Measurements from ENCODE around the gene ROR2. TPM values are rescaled to one million over a fixed set of nuclear protein-coding genes. Genes with fewer than 3 reads are reported as not detected.

Gene ROR2
- total and polyA plus RNA-seq, 2 of the 13 experiments (the other 11 are each of a cell fraction or from before 2014, with no cell fraction given), result not detected

DNA sequence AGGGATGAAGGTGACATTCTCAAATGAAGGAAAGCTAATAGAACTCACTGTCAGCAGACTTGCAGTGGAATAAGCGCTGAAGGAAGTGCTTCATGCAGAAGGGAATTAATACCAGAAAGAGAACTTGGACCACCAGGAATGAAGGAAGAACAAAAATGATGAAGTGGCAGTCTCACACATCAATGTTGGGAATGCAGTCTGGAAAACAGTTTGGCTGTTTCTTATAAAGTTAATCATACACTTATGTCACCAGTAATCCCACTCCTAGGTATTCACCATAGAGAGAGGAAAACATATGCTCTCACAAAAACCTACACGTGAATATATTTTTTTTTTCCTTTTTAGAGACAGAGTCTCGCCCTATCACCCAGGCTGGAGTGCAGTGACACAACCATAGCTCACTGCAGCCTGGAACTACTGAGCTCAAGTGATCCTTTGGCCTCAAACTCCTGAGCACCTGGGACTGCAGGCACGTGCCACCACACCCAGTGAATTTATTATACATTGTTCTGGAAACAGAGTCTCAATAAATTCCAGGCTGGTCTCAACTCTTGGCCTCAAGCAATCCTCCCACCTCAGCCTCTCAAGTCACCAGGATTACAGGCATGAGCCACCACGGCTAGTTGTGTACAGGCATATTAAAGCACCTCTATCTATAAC, 81.2 kb downstream of the ROR2 start:
- Histone ChIP-seq H3K4me3 (replicated peaks in 1 of 3; ENCODE audit: insufficient read depth in 1 of 3, low read depth in 2 of 3, low read length in 3 of 3) (no peak overlapping the region), H3K9ac (ENCODE audit: insufficient read depth, low read depth, low read length) (no peak overlapping the region), H3K27ac (ENCODE audit: extremely low read length, insufficient read depth, low read length) (no peak overlapping the region), H3K4me2 (ENCODE audit: low read depth, low read length) (no peak overlapping the region), H3K79me2 (ENCODE audit: insufficient read depth, low read length) (no peaks in the 10 kb centered on the region), H4K20me1 (ENCODE audit: insufficient read depth, low read length) (no peaks in the 10 kb centered on the region), H3K9me3 (ENCODE audit: low read length) (no peaks in the 10 kb centered on the region), H3K36me3 (replicated peaks in 1 of 2; ENCODE audit: control insufficient read depth in 1 of 2, insufficient read depth in 2 of 2, low read length in 2 of 2) (no peaks in the 10 kb centered on the region), H3K4me1 (ENCODE audit: insufficient read depth, low read length) (no peaks in the 10 kb centered on the region), H3K27me3 (ENCODE audit: control insufficient read depth in 1 of 2, insufficient read depth in 2 of 2, low read length in 2 of 2) (peaks cover 0 to 23% of the 10 kb centered on the region in 2 experiments; a peak in 3 of 5 replicates), H2AFZ (ENCODE audit: low read length) (no peak overlapping the region)
- FAIRE-seq (no peak), ATAC-seq (no peak), DNase-seq (ENCODE audit: low spot score) (no peak)
- CTCF ChIA-PET (ENCODE audit: low intra/inter-chr PET ratio, low total read pairs), result no interaction called here
- WGBS (ENCODE audit: low lambda C conversion rate), result 10% methylated on average over 5 of the region's 5 CpGs
- BruUV-seq (replicated peaks), result no TSS peak
- in situ Hi-C loops (cut with HindIII; ENCODE audit: extremely low pct_ligation_motif_present, low pct_unique_long_range_greater_than_20kb), result no loop called here
- intact Hi-C loops (cut with micrococcal nuclease; ENCODE audit: unreplicated experiment), result no loop called here
- TF ChIP-seq ZNF101 (CRISPR knock-in tag; IDR thresholded peaks at IDR 0.05; ENCODE audit: borderline replicate concordance, low read depth), result no peak
- no peak for TF ChIP-seq RAD21 (CRISPR knock-in tag; IDR thresholded peaks at IDR 0.05)
- TF ChIP-seq, protein P1, sequence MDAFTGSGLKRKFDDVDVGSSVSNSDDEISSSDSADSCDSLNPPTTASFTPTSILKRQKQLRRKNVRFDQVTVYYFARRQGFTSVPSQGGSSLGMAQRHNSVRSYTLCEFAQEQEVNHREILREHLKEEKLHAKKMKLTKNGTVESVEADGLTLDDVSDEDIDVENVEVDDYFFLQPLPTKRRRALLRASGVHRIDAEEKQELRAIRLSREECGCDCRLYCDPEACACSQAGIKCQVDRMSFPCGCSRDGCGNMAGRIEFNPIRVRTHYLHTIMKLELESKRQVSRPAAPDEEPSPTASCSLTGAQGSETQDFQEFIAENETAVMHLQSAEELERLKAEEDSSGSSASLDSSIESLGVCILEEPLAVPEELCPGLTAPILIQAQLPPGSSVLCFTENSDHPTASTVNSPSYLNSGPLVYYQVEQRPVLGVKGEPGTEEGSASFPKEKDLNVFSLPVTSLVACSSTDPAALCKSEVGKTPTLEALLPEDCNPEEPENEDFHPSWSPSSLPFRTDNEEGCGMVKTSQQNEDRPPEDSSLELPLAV (CRISPR knock-in tag; conservative IDR thresholded peaks at IDR 0.05; ENCODE audit: low read depth), result no peak
- no peak for TF ChIP-seq CBX2 (IDR thresholded peaks at IDR 0.05; ENCODE audit: low read depth, low read length)
- no peak for TF ChIP-seq CBX2 (CRISPR knock-in tag; IDR thresholded peaks at IDR 0.05; ENCODE audit: low read depth)
- no peak for TF ChIP-seq HHEX (CRISPR knock-in tag; IDR thresholded peaks at IDR 0.05)
- TF ChIP-seq TAF1 (CRISPR knock-in tag; IDR thresholded peaks at IDR 0.05), result no peak
- TF ChIP-seq ZNF225 (CRISPR knock-in tag; IDR thresholded peaks at IDR 0.05), result no peak
- no peak for TF ChIP-seq AFF4 (CRISPR knock-in tag; IDR thresholded peaks at IDR 0.05)
- POLR2A ChIA-PET, result no interaction called here
